ENCODE measurements around the gene GRID2.

DNA sequence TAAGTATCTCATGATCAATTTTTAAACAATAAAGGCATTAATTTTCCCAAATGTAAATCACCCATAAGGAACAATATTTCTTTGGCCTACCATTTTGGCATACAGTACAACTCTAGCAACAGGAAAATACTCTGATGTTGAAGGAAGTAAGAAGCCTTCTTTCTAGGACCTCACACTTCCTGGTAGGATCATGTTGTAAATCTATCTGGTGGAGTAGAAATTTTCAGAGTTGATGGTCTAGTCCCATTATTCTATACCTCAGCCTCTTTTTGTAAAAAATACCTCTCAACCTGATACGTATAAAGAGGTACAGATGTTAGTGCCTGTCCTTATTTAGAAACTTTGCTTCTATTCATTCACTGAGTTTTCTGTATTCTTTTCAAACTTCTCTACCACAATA, 40.2 kb upstream of the GRID2 start:
- no peak for TF ChIP-seq MEF2D (tag; conservative IDR thresholded peaks at IDR 0.05; ENCODE audit: low read depth)
- TF ChIP-seq, protein P1, sequence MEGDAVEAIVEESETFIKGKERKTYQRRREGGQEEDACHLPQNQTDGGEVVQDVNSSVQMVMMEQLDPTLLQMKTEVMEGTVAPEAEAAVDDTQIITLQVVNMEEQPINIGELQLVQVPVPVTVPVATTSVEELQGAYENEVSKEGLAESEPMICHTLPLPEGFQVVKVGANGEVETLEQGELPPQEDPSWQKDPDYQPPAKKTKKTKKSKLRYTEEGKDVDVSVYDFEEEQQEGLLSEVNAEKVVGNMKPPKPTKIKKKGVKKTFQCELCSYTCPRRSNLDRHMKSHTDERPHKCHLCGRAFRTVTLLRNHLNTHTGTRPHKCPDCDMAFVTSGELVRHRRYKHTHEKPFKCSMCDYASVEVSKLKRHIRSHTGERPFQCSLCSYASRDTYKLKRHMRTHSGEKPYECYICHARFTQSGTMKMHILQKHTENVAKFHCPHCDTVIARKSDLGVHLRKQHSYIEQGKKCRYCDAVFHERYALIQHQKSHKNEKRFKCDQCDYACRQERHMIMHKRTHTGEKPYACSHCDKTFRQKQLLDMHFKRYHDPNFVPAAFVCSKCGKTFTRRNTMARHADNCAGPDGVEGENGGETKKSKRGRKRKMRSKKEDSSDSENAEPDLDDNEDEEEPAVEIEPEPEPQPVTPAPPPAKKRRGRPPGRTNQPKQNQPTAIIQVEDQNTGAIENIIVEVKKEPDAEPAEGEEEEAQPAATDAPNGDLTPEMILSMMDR (IDR thresholded peaks at IDR 0.05 in 2 of 3, conservative IDR thresholded peaks at IDR 0.05 in 1 of 3; ENCODE audit: insufficient read depth in 2 of 3, low read depth in 1 of 3, low read length in 3 of 3) = no peak
- TF ChIP-seq ZFP30 (CRISPR knock-in tag; IDR thresholded peaks at IDR 0.05; ENCODE audit: borderline replicate concordance) = no peak
- TF ChIP-seq, protein P2, sequence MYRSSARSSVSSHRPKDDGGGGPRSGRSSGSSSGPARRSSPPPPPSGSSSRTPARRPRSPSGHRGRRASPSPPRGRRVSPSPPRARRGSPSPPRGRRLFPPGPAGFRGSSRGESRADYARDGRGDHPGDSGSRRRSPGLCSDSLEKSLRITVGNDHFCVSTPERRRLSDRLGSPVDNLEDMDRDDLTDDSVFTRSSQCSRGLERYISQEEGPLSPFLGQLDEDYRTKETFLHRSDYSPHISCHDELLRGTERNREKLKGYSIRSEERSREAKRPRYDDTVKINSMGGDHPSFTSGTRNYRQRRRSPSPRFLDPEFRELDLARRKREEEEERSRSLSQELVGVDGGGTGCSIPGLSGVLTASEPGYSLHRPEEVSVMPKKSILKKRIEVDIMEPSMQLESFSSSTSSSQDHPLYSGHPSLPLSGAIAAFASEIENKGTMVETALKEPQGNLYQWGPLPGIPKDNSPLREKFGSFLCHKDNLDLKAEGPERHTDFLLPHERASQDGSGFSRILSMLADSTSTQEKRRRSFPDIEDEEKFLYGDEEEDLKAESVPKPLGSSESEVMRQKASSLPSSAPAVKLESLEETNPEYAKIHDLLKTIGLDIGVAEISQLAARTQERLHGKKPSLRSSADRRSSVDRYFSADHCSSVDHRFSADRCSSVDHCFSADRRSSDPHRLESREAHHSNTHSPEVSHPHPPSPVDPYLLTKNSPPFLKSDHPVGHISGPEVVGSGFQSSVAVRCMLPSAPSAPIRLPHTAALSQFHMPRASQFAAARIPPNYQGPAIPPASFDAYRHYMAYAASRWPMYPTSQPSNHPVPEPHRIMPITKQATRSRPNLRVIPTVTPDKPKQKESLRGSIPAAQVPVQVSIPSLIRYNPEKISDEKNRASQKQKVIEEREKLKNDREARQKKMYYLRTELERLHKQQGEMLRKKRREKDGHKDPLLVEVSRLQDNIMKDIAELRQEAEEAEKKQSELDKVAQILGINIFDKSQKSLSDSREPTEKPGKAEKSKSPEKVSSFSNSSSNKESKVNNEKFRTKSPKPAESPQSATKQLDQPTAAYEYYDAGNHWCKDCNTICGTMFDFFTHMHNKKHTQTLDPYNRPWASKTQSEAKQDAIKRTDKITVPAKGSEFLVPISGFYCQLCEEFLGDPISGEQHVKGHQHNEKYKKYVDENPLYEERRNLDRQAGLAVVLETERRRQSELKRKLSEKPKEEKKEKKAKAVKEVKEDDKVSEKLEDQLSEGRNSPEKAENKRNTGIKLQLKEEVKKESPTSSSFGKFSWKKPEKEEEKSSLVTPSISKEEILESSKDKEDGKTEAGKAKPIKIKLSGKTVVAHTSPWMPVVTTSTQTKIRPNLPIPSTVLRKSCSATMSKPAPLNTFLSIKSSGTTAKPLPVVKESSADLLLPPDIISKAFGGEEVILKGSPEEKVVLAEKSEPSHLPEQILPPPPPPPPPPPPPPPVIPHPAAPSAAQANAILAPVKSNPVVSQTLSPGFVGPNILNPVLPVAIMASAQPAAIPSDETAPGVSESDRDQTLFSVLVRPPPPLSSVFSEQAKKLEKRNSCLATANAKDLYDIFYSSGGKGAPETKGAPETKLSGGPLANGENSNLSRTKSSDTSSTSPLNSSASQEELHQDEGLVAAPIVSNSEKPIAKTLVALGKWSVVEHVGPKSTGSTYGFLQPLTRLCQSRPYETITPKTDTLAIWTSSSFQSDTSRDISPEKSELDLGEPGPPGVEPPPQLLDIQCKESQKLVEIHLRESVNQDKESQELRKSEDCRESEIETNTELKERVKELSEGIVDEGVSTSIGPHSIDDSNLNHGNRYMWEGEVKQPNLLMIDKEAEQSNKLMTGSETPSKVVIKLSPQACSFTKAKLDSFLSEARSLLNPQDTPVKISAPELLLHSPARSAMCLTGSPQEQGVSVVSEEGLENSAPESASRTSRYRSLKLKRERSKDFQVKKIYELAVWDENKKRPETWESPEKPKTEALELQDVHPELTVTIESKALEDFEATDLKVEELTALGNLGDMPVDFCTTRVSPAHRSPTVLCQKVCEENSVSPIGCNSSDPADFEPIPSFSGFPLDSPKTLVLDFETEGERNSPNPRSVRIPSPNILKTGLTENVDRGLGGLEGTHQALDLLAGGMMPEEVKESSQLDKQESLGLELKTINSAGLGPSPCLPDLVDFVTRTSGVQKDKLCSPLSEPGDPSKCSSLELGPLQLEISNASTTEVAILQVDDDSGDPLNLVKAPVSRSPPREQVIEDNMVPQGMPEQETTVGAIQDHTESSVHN (IDR thresholded peaks at IDR 0.05; ENCODE audit: borderline replicate concordance in 1 of 2, low read depth in 1 of 2) = no peak
- TF ChIP-seq SP1 (CRISPR knock-in tag; IDR thresholded peaks at IDR 0.05) = no peak
- TF ChIP-seq BHLHE40 (IDR thresholded peaks at IDR 0.05; ENCODE audit: low read length) = no peak
- TF ChIP-seq ZNF507 (tag; conservative IDR thresholded peaks at IDR 0.05) = no peak
- TF ChIP-seq ZNF311 (CRISPR knock-in tag; IDR thresholded peaks at IDR 0.05) = no peak
- TF ChIP-seq ZNF174 (CRISPR knock-in tag; IDR thresholded peaks at IDR 0.05) = no peak
- no peak for TF ChIP-seq ZNF24 (IDR thresholded peaks at IDR 0.05)
- TF ChIP-seq ZBED1 (IDR thresholded peaks at IDR 0.05) = no peak
- TF ChIP-seq MEF2A (IDR thresholded peaks at IDR 0.05; ENCODE audit: control insufficient read depth, low read depth, low read length) = no peak
